NCI-H524 treated with DMSO at 0.1 percent for 48 hours (cell line): ENCODE results near the gene HFE.

Experiments used
- DNase-seq: peaks from one replicate; lab custom pipeline; 2025; lab: John Stamatoyannopoulos, UW

HFE gene

DNA sequence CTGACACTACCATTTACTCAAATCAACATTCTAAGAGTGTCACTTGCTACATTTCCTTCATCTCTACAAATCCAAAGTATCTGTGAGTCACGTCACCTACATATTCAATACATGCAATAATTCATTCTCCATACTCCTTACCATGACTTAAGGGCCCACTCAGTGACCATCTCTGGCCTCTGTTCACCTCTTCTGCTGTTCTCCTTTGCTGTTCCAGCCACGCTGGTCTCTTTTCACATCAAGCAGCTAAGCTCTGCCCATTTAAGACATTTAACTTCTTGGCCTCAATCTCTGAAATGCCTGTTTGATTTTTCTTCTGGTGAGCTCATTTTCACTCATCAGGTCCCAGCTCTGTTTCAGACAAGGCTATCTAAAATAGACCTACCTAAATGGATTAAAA, 46.5 kb downstream of the HFE start:
- DNase-seq = no peak

DNA sequence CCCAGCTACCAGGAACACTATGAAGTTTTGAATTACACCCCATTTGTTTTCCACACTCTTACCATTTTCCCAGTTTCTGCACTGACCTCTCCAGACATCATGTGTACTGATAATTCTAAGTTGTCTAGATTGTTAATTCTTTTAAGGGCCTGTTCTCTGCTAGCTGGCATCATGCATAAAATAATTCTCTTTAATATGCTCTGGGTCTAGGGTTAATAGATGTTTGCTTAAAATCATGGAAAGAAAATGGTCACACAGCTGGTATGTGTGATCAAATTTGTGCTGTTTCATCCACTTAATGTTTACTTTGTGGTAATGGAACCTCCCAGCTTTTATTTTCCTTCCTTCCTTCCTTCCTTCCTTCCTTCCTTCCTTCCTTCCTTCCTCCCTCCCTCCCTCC, 49.1 kb downstream of the HFE start:
- DNase-seq = no peak

DNA sequence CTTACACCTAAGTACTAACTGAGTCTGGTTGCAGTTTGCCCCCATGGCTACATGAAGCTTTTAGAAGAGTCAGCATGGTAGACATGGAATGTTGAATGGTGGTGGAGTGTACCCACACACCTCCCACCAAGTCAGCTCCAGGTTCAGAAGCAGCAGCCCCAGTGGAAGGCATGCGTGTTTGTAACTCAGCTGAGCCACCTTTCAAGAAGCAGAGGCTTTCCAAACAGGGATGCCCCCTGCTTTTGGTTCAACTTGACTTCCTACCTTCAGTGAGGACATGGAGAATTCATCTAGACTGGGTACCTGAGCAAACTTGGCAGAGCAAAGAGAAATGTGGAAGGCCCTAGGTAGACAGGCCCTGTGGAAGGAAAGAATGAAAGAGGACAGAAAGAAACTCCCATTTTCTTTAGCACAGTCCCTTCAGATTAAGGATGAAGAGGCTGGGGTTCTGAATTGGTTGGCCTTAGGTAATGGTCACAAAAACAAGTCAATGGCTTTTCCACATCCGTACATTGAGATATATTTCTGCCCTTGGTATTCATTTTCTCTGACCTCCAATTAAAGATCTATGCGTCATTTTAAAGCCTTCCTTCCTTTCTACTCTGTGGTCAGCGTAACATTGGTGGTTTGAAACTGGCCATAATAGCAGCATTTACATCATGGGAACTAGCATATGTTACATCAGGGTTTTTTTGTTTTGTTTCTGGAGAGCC, 53.2 kb downstream of the HFE start:
- DNase-seq = no peak

DNA sequence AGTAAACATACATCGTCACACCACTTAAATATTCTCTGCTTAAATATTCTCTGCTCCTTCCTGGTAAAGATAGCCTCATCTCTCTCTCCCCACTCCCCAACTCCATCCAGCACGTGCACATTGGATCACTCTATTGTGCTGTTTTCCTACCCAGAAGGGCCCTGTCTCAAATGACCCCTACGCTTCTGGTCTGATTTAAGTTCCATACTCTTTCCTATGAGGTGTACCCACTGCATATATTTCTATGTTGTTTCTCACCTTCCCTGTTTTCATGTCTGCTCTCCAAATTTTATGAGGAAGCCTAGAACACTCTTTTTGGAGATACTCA, 53.7 kb downstream of the HFE start:
- DNase-seq = no peak

DNA sequence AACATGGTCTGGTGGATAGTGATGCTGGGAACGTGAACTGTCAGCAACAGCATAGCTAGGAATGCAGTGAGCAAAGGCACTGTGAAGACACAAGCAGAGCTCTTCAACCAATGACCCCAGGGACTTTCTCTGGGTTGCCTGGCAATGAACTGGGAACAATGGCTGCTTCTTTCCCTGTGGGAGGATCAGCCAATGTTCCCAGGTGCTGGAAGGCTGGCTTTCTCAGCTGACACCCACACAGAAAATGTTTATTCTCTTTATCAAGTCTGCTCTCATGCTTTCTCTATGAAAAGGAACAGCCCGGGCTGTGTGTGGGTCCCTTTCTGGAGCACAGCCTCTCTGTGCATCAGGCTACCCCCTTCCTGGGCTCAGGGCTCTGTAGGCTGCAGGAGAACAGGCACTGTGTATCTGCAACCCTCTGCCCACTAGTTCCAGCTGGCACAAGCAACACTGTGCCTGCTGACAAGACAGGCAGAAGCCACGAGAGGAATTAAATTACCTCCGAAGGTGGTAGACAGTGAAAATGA, 54.2 kb downstream of the HFE start:
- DNase-seq = no peak

DNA sequence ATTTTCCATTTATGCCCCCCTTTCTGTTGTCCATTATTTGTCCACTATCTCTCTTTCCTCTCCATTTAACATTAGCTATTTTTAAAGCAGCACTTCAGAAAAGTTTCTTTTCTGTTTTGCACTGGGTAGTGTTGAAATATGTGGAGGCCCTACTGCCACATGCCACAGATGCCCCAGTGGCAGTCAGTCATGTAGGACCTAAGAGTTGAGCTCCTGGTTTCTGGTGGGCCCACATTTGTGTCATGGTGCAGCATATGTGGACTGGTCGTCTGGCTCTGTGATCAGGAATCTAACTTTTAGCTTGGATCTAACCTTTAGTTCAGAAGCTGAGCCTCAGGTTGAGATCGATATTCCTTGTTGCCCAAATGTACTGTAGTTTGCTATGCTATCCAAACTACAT, 54.8 kb downstream of the HFE start:
- DNase-seq = no peak
